ENCODE data around the gene CACNA1E. TPM values are rescaled to one million over a fixed set of nuclear protein-coding genes. Genes with fewer than 3 reads are reported as not detected.

Gene CACNA1E
- total RNA-seq, 1 experiment from 2014 or later, result 0.46 TPM

GRCh38 chr1:181452746-181453145 lies 30.6 kb upstream of the CACNA1E start:
- no peaks in the 10 kb centered on the region for H3K79me2 ChIP-seq (ENCODE audit: insufficient read depth, low read length)
- no peak overlapping the region for H2AFZ ChIP-seq (ENCODE audit: low read length)
- Mint-ChIP-seq H3K27me3 (ENCODE audit: low read depth) (peaks cover 9% of the 10 kb centered on the region), H3K36me3 (ENCODE audit: insufficient read depth in 1 of 3, low read depth in 3 of 3) (peaks cover 0 to 2% (median 0%) of the 10 kb centered on the region in 3 experiments; a peak in 2 of 7 replicates), H3K9me3 (peaks cover 3 to 5% of the 10 kb centered on the region in 2 experiments; a peak in 2 of 5 replicates), H3K4me1 (no peaks in the 10 kb centered on the region), H3K27ac (no peak overlapping the region), H3K4me3 (no peak overlapping the region)
- no peak overlapping the region for H3K23ac ChIP-seq (ENCODE audit: insufficient read length, low read depth, low read length)
- no peak overlapping the region for H2BK5ac ChIP-seq (ENCODE audit: insufficient read length, low read length)
- no peaks in the 10 kb centered on the region for H4K20me1 ChIP-seq (ENCODE audit: control insufficient read depth, insufficient read depth, insufficient read length)
- H3K9ac ChIP-seq (ENCODE audit: extremely low read depth, insufficient read length, low read length), result no peak overlapping the region
- H3K4me1 ChIP-seq (ENCODE audit: insufficient read depth, low read length), result no peaks in the 10 kb centered on the region
- H3K79me1 ChIP-seq (ENCODE audit: insufficient read depth, low read depth, low read length, poor library complexity, severe bottlenecking), result no peaks in the 10 kb centered on the region
- no peak overlapping the region for H3T11ph ChIP-seq (ENCODE audit: low read length)
- no peak overlapping the region for H3K4ac ChIP-seq (ENCODE audit: low read depth, low read length)
- H3K9me3 ChIP-seq (ENCODE audit: control insufficient read depth, low read depth, low read length), result peaks cover 4% of the 10 kb centered on the region
- no peak overlapping the region for H2AK5ac ChIP-seq (ENCODE audit: insufficient read length, low read length)
- H3K23me2 ChIP-seq (ENCODE audit: insufficient read length, low read depth, low read length, poor library complexity, severe bottlenecking), result no peaks in the 10 kb centered on the region
- no peak for TF ChIP-seq CTCF (conservative IDR thresholded peaks at IDR 0.05)
- no peak overlapping the region for H3K4me2 ChIP-seq (ENCODE audit: insufficient read depth, insufficient read length, low read length)
- H4K8ac ChIP-seq (replicated peaks; ENCODE audit: insufficient read length, low read depth, low read length), result no peak overlapping the region
- no peak overlapping the region for H3K18ac ChIP-seq (ENCODE audit: insufficient read length, low read depth, low read length)
- no peak overlapping the region for H2BK20ac ChIP-seq (ENCODE audit: low read depth, low read length, poor library complexity, severe bottlenecking)
- no peak overlapping the region for H4K5ac ChIP-seq (ENCODE audit: insufficient read length, low read depth, low read length)
- H3K27me3 ChIP-seq (ENCODE audit: insufficient read depth, low read length), result no peaks in the 10 kb centered on the region
- no peak overlapping the region for H3K27ac ChIP-seq (ENCODE audit: insufficient read length, low read depth, low read length)
- DNase-seq, result no peak
- H3K14ac ChIP-seq (ENCODE audit: insufficient read depth, low read length), result no peak overlapping the region
- H4K91ac ChIP-seq (ENCODE audit: insufficient read length, low read depth, low read length), result no peak overlapping the region
- H2BK15ac ChIP-seq (ENCODE audit: low read depth, low read length), result no peak overlapping the region
- WGBS (ENCODE audit: extremely low coverage, insufficient read length, low lambda C conversion rate), result no CpG with 5 or more reads among the region's 3 CpGs
- H2BK120ac ChIP-seq (ENCODE audit: low read depth, low read length, poor library complexity, severe bottlenecking), result no peak overlapping the region
- H2BK12ac ChIP-seq (ENCODE audit: insufficient read length, low read depth, low read length), result no peak overlapping the region
- no peak overlapping the region for H3K56ac ChIP-seq (ENCODE audit: insufficient read length, low read depth, low read length)
